WERI-Rb-1 (cell line): Measurements from ENCODE around the gene ZNF112.

Experiments used
- DNase-seq: peaks from one replicate; pipeline ENCODE4 v3.0.0-alpha.2; 2020
- H3K27ac ChIP-seq: fragments of 250-450 bp; sonication (Bioruptor Pico); 2 replicates; pipeline ENCODE4 v1.5.1; 2020; ENCODE audit warnings: mild to moderate bottlenecking, moderate library complexity
- H3K27me3 ChIP-seq: fragments of 250-450 bp; sonication (Bioruptor Pico); 2 replicates; pipeline ENCODE4 v1.5.1; 2021; ENCODE audit warnings: mild to moderate bottlenecking, low read depth, moderate library complexity; ENCODE audit not compliant: insufficient read depth, severe bottlenecking
- H3K36me3 ChIP-seq: fragments of 250-450 bp; sonication (Bioruptor Pico); 2 replicates; pipeline ENCODE4 v1.5.1; 2020; ENCODE audit warnings: mild to moderate bottlenecking, moderate library complexity
- H3K4me3 ChIP-seq: 2 replicates; pipeline ENCODE4 v1.5.1; 2011; ENCODE audit warnings: low read depth, mild to moderate bottlenecking, control low read depth, low read length
- H3K9me3 ChIP-seq: fragments of 250-450 bp; sonication (Bioruptor Pico); 2 replicates; pipeline ENCODE4 v1.5.1; 2021; ENCODE audit warnings: mild to moderate bottlenecking, moderate library complexity; ENCODE audit not compliant: severe bottlenecking
- CTCF ChIP-seq: IDR thresholded peaks from 2 replicates; pipeline ENCODE4 v1.5.1; 2011; ENCODE audit warnings: low read depth, mild to moderate bottlenecking, control low read depth, inconsistent platforms, low read length

The ZNF112 gene

GRCh38 chr19:44280916-44281315 lies 75.6 kb downstream of the ZNF112 start:
- H3K36me3 ChIP-seq: no peaks in the 10 kb centered on the region; the same call in 1 of the 2 replicates
- H3K4me3 ChIP-seq: no peak overlapping the region
- H3K27me3 ChIP-seq: no peaks in the 10 kb centered on the region
- no peak for TF ChIP-seq CTCF
- no peak for DNase-seq
- no peaks in the 10 kb centered on the region for H3K9me3 ChIP-seq
- no peak overlapping the region for H3K27ac ChIP-seq

- H3K27ac ChIP-seq: no peak overlapping the region
- DNase-seq: no peak
- H3K27me3 ChIP-seq: no peaks in the 10 kb centered on the region
- no peaks in the 10 kb centered on the region for H3K9me3 ChIP-seq
- TF ChIP-seq CTCF: no peak
- H3K36me3 ChIP-seq: no peaks in the 10 kb centered on the region
- H3K4me3 ChIP-seq: no peak overlapping the region
Measured at GRCh38 chr19:44278181-44278690, 78.2 kb downstream of the ZNF112 start.

- no peak overlapping the region for H3K4me3 ChIP-seq
- no peak overlapping the region for H3K27ac ChIP-seq
- H3K36me3 ChIP-seq: no peaks in the 10 kb centered on the region
- no peak for TF ChIP-seq CTCF
- H3K9me3 ChIP-seq: no peaks in the 10 kb centered on the region
- no peak for DNase-seq
- no peaks in the 10 kb centered on the region for H3K27me3 ChIP-seq
Measured at GRCh38 chr19:44277331-44277730, 79.1 kb downstream of the ZNF112 start.
